GM19468 (cell line): ENCODE measurements around the gene PRPSAP2.

ENCODE experiments used
- ATAC-seq: cut with Tn5 transposase; IDR thresholded peaks from one replicate; pipeline ENCODE4 v1.9.1; 2021; ENCODE audit warnings: mild to moderate bottlenecking, moderate library complexity, moderate number of reproducible peaks; ENCODE audit not compliant: unreplicated experiment; ENCODE audit errors: extremely low read depth

The PRPSAP2 gene

GRCh38 chr17:18977021-18977420 is 119.1 kb downstream of the PRPSAP2 start:
- no peak for ATAC-seq

GRCh38 chr17:18977646-18978045 is 119.7 kb downstream of the PRPSAP2 start:
- no peak for ATAC-seq

GRCh38 chr17:18978050-18978449 is 120.1 kb downstream of the PRPSAP2 start:
- ATAC-seq, result no peak

GRCh38 chr17:18978655-18979054 is 120.7 kb downstream of the PRPSAP2 start:
- no peak for ATAC-seq
